Activated CD8-positive, alpha-beta T cell treated with anti-CD3 and anti-CD28 coated beads, Interleukin-2, amount 10 ng/mL, durations not matched to agents 7 days and 5 days (primary cell): ENCODE measurements around the gene PNCK. TPM values are rescaled to one million over a fixed set of nuclear protein-coding genes. Genes with fewer than 3 reads are reported as not detected.

Experiments used
- ATAC-seq: fragments of 150-1000 bp; cut with Tn5 transposase; one replicate; pipeline ENCODE4 v1.10.0; 2021; ENCODE audit warnings: moderate library complexity
- CTCF ChIA-PET: fragments of 350-600 bp; sonication (Branson Sonifier 250); formaldehyde crosslinking; loops from one replicate; lab custom pipeline; 2021; ENCODE audit warnings: antibody characterized with exemption; lab: Charles Lee
- POLR2A ChIA-PET: fragments of 350-600 bp; sonication (Branson Sonifier 250); formaldehyde crosslinking; loops from one replicate; lab custom pipeline; 2021; ENCODE audit warnings: antibody characterized with exemption; lab: Charles Lee
- DNase-seq: peaks from one replicate; pipeline ENCODE4 v3.0.0-alpha.2; 2020
- H3K27ac Mint-ChIP-seq: one replicate; pipeline ENCODE4 v1.8.0; 2021; ENCODE audit warnings: mild to moderate bottlenecking, mixed read lengths
- H3K27me3 Mint-ChIP-seq: one replicate; pipeline ENCODE4 v1.8.0; 2021; ENCODE audit warnings: low read depth, mixed read lengths
- H3K36me3 Mint-ChIP-seq: one replicate; pipeline ENCODE4 v1.8.0; 2021; ENCODE audit warnings: low read depth, mixed read lengths
- H3K4me1 Mint-ChIP-seq: one replicate; pipeline ENCODE4 v1.8.0; 2021; ENCODE audit warnings: low read depth, mixed read lengths
- H3K4me3 Mint-ChIP-seq: one replicate; pipeline ENCODE4 v1.8.0; 2021; ENCODE audit warnings: mild to moderate bottlenecking, mixed read lengths
- H3K9me3 Mint-ChIP-seq: one replicate; pipeline ENCODE4 v1.8.0; 2022; ENCODE audit warnings: mixed read lengths; ENCODE audit not compliant: insufficient read depth
- total RNA-seq, 2 experiments: library from RNA; stranded (reverse); gene quantifications; one replicate each; pipeline ENCODE4 v1.2.3, GENCODE V29; 2021

The PNCK gene
- total RNA-seq, 2 experiments from 2014 or later = 0.16 to 0.58 TPM

DNA sequence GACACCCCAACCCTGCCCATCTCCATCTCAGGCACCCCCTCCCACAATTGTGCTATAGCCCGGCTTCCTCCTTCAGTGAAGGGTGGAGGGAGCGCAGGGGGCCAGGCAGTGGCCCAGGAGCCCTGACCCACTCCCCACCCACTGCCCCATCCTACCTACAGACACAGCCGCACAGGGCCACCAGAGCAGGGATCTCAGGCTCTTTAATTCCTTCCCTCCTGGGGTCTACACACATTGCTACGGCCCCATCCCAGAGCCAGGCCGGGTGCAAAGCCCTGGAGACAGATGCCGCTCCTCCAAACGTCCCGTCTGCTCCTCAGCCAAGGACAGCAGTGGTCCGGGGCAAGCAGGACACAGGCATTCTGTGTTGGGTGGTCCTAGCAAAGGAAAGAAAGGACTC lies 39.4 kb downstream of the PNCK start:
- Mint-ChIP-seq H3K4me1 (no peaks in the 10 kb centered on the region), H3K36me3 (no peaks in the 10 kb centered on the region), H3K27me3 (no peaks in the 10 kb centered on the region), H3K9me3 (no peaks in the 10 kb centered on the region), H3K27ac (no peak overlapping the region), H3K4me3 (no peak overlapping the region)
- ChIA-PET CTCF (no interaction called here), POLR2A (no interaction called here)
- no peak for ATAC-seq
- no peak for DNase-seq

- Mint-ChIP-seq H3K4me3 (no peak overlapping the region), H3K4me1 (no peaks in the 10 kb centered on the region), H3K27me3 (no peaks in the 10 kb centered on the region), H3K27ac (no peak overlapping the region), H3K36me3 (no peaks in the 10 kb centered on the region), H3K9me3 (no peaks in the 10 kb centered on the region)
- no peak for DNase-seq
- ChIA-PET CTCF (no interaction called here), POLR2A (no interaction called here)
- ATAC-seq = no peak
Measured at GRCh38 chrX:153633607-153634180, 39.9 kb downstream of the PNCK start.

- ATAC-seq (no peak), DNase-seq (no peak)
- Mint-ChIP-seq H3K4me3 (no peak overlapping the region), H3K27ac (no peak overlapping the region), H3K36me3 (no peaks in the 10 kb centered on the region), H3K4me1 (no peaks in the 10 kb centered on the region), H3K27me3 (no peaks in the 10 kb centered on the region), H3K9me3 (no peaks in the 10 kb centered on the region)
- CTCF ChIA-PET = no interaction called here
- POLR2A ChIA-PET = no interaction called here
Measured at GRCh38 chrX:153633048-153633447, 40.6 kb downstream of the PNCK start.

- H3K27ac Mint-ChIP-seq = no peak overlapping the region
- no peak for ATAC-seq
Measured at GRCh38 chrX:153632595-153632946, 41.0 kb downstream of the PNCK start.

GRCh38 chrX:153631907-153632594 lies 41.6 kb downstream of the PNCK start:
- Mint-ChIP-seq H3K36me3 (no peaks in the 10 kb centered on the region), H3K27me3 (no peaks in the 10 kb centered on the region), H3K9me3 (no peaks in the 10 kb centered on the region), H3K4me3 (no peak overlapping the region), H3K27ac (no peak overlapping the region), H3K4me1 (no peaks in the 10 kb centered on the region)
- DNase-seq = no peak
- ChIA-PET CTCF (interaction anchor here (1.0 to 1.2 kb wide), 3 partner anchors 22 to 36 kb away, joined by 3 read pairs; no protein-coding TSS in a partner anchor), POLR2A (interaction anchor here (0.6 kb wide), 1 partner anchor 317 kb away, joined by 3 read pairs; no protein-coding TSS in a partner anchor)
- no peak for ATAC-seq

More at GRCh38 chrX:153632595-153632946, 41.0 kb downstream of the PNCK start:
- CTCF ChIA-PET = no interaction called here
- no peak for DNase-seq
- no peaks in the 10 kb centered on the region for H3K4me1 Mint-ChIP-seq
- H3K4me3 Mint-ChIP-seq = no peak overlapping the region
- no peaks in the 10 kb centered on the region for H3K9me3 Mint-ChIP-seq
- H3K36me3 Mint-ChIP-seq = no peaks in the 10 kb centered on the region
- POLR2A ChIA-PET = no interaction called here
- H3K27me3 Mint-ChIP-seq = no peaks in the 10 kb centered on the region

- CTCF ChIA-PET = interaction anchor here (1.0 to 1.2 kb wide), 3 partner anchors 21 to 36 kb away, joined by 3 read pairs; no protein-coding TSS in a partner anchor
- no peak for ATAC-seq
Measured at GRCh38 chrX:153631346-153631745, 42.3 kb downstream of the PNCK start.

DNA sequence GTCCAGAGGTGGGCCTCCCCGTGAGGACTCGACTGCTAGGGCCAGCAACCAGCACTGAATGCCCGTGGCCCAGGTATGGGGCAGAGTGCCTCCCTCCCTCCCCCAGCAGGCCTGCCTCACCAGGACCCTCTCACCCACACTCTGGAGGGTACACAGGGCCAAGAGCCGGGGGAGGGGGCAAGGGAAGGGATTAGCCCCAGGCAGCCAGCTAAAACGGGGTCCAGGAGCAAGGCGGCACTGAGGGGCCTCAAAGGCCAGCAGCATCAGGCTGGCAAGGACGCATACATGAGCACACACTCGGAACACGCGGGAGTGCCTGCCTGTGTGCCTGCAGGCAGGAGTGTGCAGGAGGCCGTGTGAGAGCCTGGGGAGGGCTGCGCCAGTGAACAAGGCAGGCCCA lies 44.9 kb downstream of the PNCK start:
- Mint-ChIP-seq H3K4me3 (no peak overlapping the region), H3K36me3 (no peaks in the 10 kb centered on the region), H3K27ac (no peak overlapping the region), H3K4me1 (no peaks in the 10 kb centered on the region), H3K27me3 (no peaks in the 10 kb centered on the region), H3K9me3 (no peaks in the 10 kb centered on the region)
- ATAC-seq = no peak
- no peak for DNase-seq
- CTCF ChIA-PET = no interaction called here
- POLR2A ChIA-PET = no interaction called here

More at GRCh38 chrX:153631346-153631745, 42.3 kb downstream of the PNCK start:
- Mint-ChIP-seq H3K4me1 (no peaks in the 10 kb centered on the region), H3K4me3 (no peak overlapping the region), H3K9me3 (no peaks in the 10 kb centered on the region), H3K36me3 (no peaks in the 10 kb centered on the region), H3K27me3 (no peaks in the 10 kb centered on the region), H3K27ac (no peak overlapping the region)
- POLR2A ChIA-PET = no interaction called here
- DNase-seq = no peak

- H3K27ac Mint-ChIP-seq = no peak overlapping the region
- no peaks in the 10 kb centered on the region for H3K4me1 Mint-ChIP-seq
- ATAC-seq = no peak
- no peaks in the 10 kb centered on the region for H3K9me3 Mint-ChIP-seq
- no peaks in the 10 kb centered on the region for H3K27me3 Mint-ChIP-seq
- ChIA-PET CTCF (no interaction called here), POLR2A (no interaction called here)
- no peaks in the 10 kb centered on the region for H3K36me3 Mint-ChIP-seq
- no peak for DNase-seq
- no peak overlapping the region for H3K4me3 Mint-ChIP-seq
Measured at GRCh38 chrX:153628129-153628528, 45.5 kb downstream of the PNCK start.

DNA sequence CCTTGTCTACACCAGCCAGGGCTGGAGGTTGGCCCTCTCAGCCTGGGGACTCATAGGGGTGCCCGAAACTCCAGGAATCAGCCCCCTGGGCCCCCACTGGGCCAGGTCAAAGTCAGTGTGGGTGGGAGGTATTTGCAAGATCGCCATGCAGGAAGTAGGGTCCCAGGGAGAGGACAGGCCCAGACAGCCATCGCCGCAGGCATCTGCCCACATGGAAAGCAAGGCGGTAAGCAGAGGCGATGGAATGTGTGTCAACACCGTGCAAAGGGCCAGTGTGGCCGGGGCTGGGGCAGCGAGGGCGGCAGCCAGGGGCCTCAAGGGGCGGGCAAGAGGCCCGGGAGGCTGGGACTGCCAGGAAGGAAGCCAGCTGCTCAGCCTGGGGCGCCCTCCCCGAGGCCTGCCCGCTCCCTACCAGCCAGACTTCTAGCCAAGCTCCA lies 45.9 kb downstream of the PNCK start:
- Mint-ChIP-seq H3K4me1 (no peaks in the 10 kb centered on the region), H3K36me3 (no peaks in the 10 kb centered on the region), H3K4me3 (no peak overlapping the region), H3K9me3 (no peaks in the 10 kb centered on the region), H3K27me3 (no peaks in the 10 kb centered on the region), H3K27ac (no peak overlapping the region)
- POLR2A ChIA-PET = no interaction called here
- DNase-seq (no peak), ATAC-seq (no peak)
- CTCF ChIA-PET = no interaction called here

DNA sequence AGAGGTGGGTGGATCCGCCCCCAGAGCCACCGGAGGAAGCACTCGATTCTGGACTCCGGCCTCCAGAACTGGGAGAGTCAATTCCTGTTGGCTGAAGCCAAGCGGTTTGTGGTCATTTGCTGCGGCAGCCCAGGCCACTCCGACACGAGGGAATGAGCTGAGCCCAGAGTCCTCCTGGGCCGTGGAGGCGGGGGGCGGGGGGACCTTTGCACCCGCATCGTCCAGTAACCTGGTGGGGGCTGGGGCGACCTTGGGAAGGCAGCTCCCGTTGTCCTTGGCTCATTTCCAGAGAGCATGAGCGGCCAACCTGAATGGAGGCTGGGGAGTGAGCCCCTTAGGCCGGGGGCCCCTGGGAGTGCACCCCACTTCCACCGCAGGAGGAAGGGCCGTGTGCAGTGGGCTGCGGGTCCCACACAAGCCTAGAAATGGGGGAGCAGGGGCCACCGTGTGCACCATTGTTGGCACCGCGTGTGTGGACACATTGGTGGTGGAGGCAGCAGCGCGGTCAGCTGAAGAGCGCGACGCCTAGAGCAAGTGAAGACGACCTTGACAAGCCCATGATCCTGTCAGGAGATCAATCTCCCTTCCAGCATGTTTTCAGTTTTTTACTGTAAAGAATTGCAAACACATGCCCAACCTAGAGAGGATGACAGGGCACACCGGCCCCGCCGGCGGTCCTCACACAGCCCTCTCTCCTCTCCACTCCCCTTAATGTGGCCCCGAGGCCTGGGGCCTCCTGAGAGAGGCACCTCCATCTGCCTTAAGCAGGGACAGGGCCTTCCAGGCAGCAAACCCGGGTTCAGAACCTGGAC lies 46.5 kb downstream of the PNCK start:
- ATAC-seq (no peak), DNase-seq (no peak)
- Mint-ChIP-seq H3K9me3 (no peaks in the 10 kb centered on the region), H3K4me1 (no peaks in the 10 kb centered on the region), H3K27me3 (no peaks in the 10 kb centered on the region), H3K36me3 (no peaks in the 10 kb centered on the region), H3K27ac (no peak overlapping the region), H3K4me3 (no peak overlapping the region)
- ChIA-PET POLR2A (no interaction called here), CTCF (no interaction called here)

DNA sequence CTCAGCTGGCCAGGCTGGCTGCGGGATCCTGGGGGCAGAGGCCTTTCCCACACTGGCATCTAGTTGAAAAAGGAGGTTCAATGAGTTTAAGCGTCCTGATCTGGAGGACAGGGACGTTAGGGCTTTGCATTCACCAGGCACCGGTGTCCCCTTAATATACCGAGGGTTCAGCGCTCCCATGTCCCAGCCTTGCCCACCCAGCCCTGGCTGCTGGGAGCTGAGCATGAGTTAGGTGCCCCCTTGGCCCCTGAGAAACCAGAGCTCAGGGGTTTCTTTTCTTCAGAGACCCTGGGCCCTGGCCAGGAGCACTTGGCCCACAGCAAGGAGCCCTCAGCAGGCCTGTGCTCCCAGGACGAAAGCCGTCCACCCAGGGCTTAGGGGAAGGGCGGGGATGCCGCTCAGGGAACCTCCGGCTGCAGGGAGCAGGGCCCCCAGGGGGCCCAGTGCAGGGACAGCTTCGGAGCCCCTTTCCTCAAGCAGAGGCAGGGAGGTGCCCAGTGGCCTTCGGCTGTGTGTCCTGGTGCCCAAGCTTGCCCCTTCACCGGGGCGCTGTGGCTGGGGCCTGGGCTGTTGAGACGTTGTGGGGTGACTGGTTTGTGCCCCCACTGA lies 47.5 kb downstream of the PNCK start:
- no peak for ATAC-seq

More for the DNA sequence above, 47.5 kb downstream of the PNCK start:
- POLR2A ChIA-PET = no interaction called here
- no peaks in the 10 kb centered on the region for H3K27me3 Mint-ChIP-seq
- H3K4me3 Mint-ChIP-seq = no peak overlapping the region
- no peaks in the 10 kb centered on the region for H3K4me1 Mint-ChIP-seq
- no peak for DNase-seq
- H3K27ac Mint-ChIP-seq = no peak overlapping the region
- no peaks in the 10 kb centered on the region for H3K36me3 Mint-ChIP-seq
- no peaks in the 10 kb centered on the region for H3K9me3 Mint-ChIP-seq
- CTCF ChIA-PET = no interaction called here
